HUES48 (cell line): ENCODE measurements around the gene NPB.
"Not testable (repeated sequence)": the region's sequence is repeated elsewhere in the genome, so short reads cannot be mapped to it uniquely, and the experiment has no call there.

Source experiments
- H3K27ac ChIP-seq: one replicate; pipeline ENCODE4 v1.7.0; 2013; ENCODE audit warnings: low read depth, low read length, inconsistent platforms
- H3K27me3 ChIP-seq: 2 replicates; pipeline ENCODE4 v1.6.1; 2013; ENCODE audit warnings: mild to moderate bottlenecking, low read length; ENCODE audit not compliant: control insufficient read depth, insufficient read depth
- H3K36me3 ChIP-seq: 2 replicates; pipeline ENCODE4 v1.6.1; 2013; ENCODE audit warnings: low read length; ENCODE audit not compliant: control insufficient read depth, insufficient read depth
- H3K4me1 ChIP-seq: 2 replicates; pipeline ENCODE4 v1.6.1; 2013; ENCODE audit warnings: mild to moderate bottlenecking, low read length; ENCODE audit not compliant: control insufficient read depth, insufficient read depth
- H3K4me3 ChIP-seq: 2 replicates; pipeline ENCODE4 v1.5.1; 2013; ENCODE audit warnings: mild to moderate bottlenecking, low read depth, low read length
- H3K9ac ChIP-seq: 2 replicates; pipeline ENCODE4 v1.6.1; 2013; ENCODE audit warnings: mild to moderate bottlenecking, low read depth, low read length, moderate library complexity
- H3K9me3 ChIP-seq: 2 replicates; pipeline ENCODE4 v1.6.1; 2013; ENCODE audit warnings: low read length; ENCODE audit not compliant: control insufficient read depth, insufficient read depth

NPB gene

GRCh38 chr17:81916234-81917001 lies 14.4 kb downstream of the NPB start:
- no peak overlapping the region for H3K27ac ChIP-seq
- H3K4me1 ChIP-seq: peaks cover 7% of the 10 kb centered on the region
- H3K27me3 ChIP-seq: no peaks in the 10 kb centered on the region
- peaks cover 64% of the 10 kb centered on the region for H3K36me3 ChIP-seq
- H3K9ac ChIP-seq: no peak overlapping the region
- H3K4me3 ChIP-seq: peak overlapping the region; percentile 83; the same call in 1 of the 2 replicates
- H3K9me3 ChIP-seq: no peaks in the 10 kb centered on the region

GRCh38 chr17:81917565-81918332 lies 15.7 kb downstream of the NPB start, which contains the start of gene SIRT7:
Gene SIRT7, minus strand, starts transcription at chr17:81918176. Its CDS starts 45 bp downstream, at chr17:81918131.
- H3K36me3 ChIP-seq: peaks cover 71% of the 10 kb centered on the region
- peaks cover 8% of the 10 kb centered on the region for H3K4me1 ChIP-seq
- H3K9me3 ChIP-seq: no peaks in the 10 kb centered on the region
- peak within 1 kb of the TSS; percentile 72 for H3K9ac ChIP-seq
- peak within 1 kb of the TSS; percentile 66 for H3K27ac ChIP-seq
- H3K27me3 ChIP-seq: no peaks in the 10 kb centered on the region
- H3K4me3 ChIP-seq: peak within 1 kb of the TSS; percentile 83

GRCh38 chr17:81918333-81918669 lies 16.3 kb downstream of the NPB start:
- not testable (repeated sequence) for H3K9me3 ChIP-seq, H3K27me3 ChIP-seq, H3K9ac ChIP-seq, H3K27ac ChIP-seq
- peak overlapping the region; percentile 83; the same call in 1 of the 2 replicates for H3K4me3 ChIP-seq
- peaks cover 12% of the 10 kb centered on the region for H3K4me1 ChIP-seq
- H3K36me3 ChIP-seq: peaks cover 67% of the 10 kb centered on the region

- Histone ChIP-seq H3K4me1 (peaks cover 19% of the 10 kb centered on the region), H3K4me3 (no peak overlapping the region), H3K27ac (no peak overlapping the region), H3K9me3 (no peaks in the 10 kb centered on the region), H3K27me3 (no peaks in the 10 kb centered on the region), H3K36me3 (peaks cover 60% of the 10 kb centered on the region), H3K9ac (no peak overlapping the region)
These were observed 17.0 kb downstream of the NPB start for GRCh38 chr17:81918832-81919545.

- no peaks in the 10 kb centered on the region for H3K27me3 ChIP-seq
- no peak overlapping the region for H3K4me3 ChIP-seq
- H3K4me1 ChIP-seq: peaks cover 33% of the 10 kb centered on the region
- H3K9me3 ChIP-seq: no peaks in the 10 kb centered on the region
- no peak overlapping the region for H3K9ac ChIP-seq
- H3K27ac ChIP-seq: no peak overlapping the region
- H3K36me3 ChIP-seq: peaks cover 41% of the 10 kb centered on the region
These were observed 18.8 kb downstream of the NPB start for GRCh38 chr17:81920612-81921536.

GRCh38 chr17:81921537-81921862 lies 19.5 kb downstream of the NPB start:
- Histone ChIP-seq H3K27ac (no peak overlapping the region), H3K27me3 (no peaks in the 10 kb centered on the region), H3K4me3 (no peak overlapping the region), H3K9me3 (no peaks in the 10 kb centered on the region), H3K36me3 (peaks cover 39% of the 10 kb centered on the region), H3K9ac (no peak overlapping the region), H3K4me1 (peaks cover 39% of the 10 kb centered on the region)

GRCh38 chr17:81921996-81922565 lies 20.0 kb downstream of the NPB start:
- Histone ChIP-seq H3K4me1 (peaks cover 34% of the 10 kb centered on the region), H3K27ac (no peak overlapping the region), H3K27me3 (no peaks in the 10 kb centered on the region), H3K36me3 (peaks cover 39% of the 10 kb centered on the region), H3K9me3 (no peaks in the 10 kb centered on the region), H3K9ac (no peak overlapping the region), H3K4me3 (no peak overlapping the region)

GRCh38 chr17:81922566-81923301 lies 20.7 kb downstream of the NPB start:
- Histone ChIP-seq H3K4me1 (peaks cover 32% of the 10 kb centered on the region), H3K9ac (no peak overlapping the region), H3K4me3 (peak overlapping the region; percentile 44; the same call in 1 of the 2 replicates), H3K27me3 (no peaks in the 10 kb centered on the region), H3K36me3 (peaks cover 39% of the 10 kb centered on the region), H3K9me3 (no peaks in the 10 kb centered on the region), H3K27ac (peak overlapping the region; percentile 93)

- peaks cover 4% of the 10 kb centered on the region; the same call in 1 of the 2 replicates for H3K27me3 ChIP-seq
- peaks cover 39% of the 10 kb centered on the region for H3K36me3 ChIP-seq
- peaks cover 32% of the 10 kb centered on the region for H3K4me1 ChIP-seq
- peak overlapping the region; percentile 56 for H3K9ac ChIP-seq
- H3K4me3 ChIP-seq: peak overlapping the region; percentile 44; the same call in 1 of the 2 replicates
- peak overlapping the region; percentile 93 for H3K27ac ChIP-seq
- H3K9me3 ChIP-seq: no peaks in the 10 kb centered on the region
These were observed 21.5 kb downstream of the NPB start for GRCh38 chr17:81923302-81924260.
